Lower lobe of right lung (tissue), 2 donors: ENCODE data around the gene MTMR1. TPM values are rescaled to one million over a fixed set of nuclear protein-coding genes. Genes with fewer than 3 reads are reported as not detected.
A peak's percentile ranks its signal among the peaks of the same experiment; 100 is the strongest.

ENCODE experiments used
- ATAC-seq, 2 donors: fragments of 200-7000 bp; cut with Tn5 transposase; one replicate each; pipeline ENCODE4 v1.9.1; 2020 to 2022; ENCODE audit warnings: mild to moderate bottlenecking in 2 of 2, moderate library complexity in 2 of 2
- DNase-seq: peaks from one replicate; pipeline ENCODE4 v3.0.0-alpha.2; 2020
- H3K27ac ChIP-seq: fragments of 200-600 bp; one replicate; pipeline ENCODE4 v1.8.0; 2022
- H3K27me3 ChIP-seq: fragments of 200-600 bp; one replicate; pipeline ENCODE4 v1.8.0; 2022; ENCODE audit warnings: low read depth
- H3K36me3 ChIP-seq: fragments of 200-600 bp; one replicate; pipeline ENCODE4 v1.8.0; 2022; ENCODE audit warnings: mild to moderate bottlenecking
- H3K4me1 ChIP-seq: fragments of 200-600 bp; one replicate; pipeline ENCODE4 v1.8.0; 2022
- H3K4me3 ChIP-seq: fragments of 200-600 bp; one replicate; pipeline ENCODE4 v1.8.0; 2022; ENCODE audit warnings: mild to moderate bottlenecking
- H3K9me3 ChIP-seq: fragments of 200-600 bp; one replicate; pipeline ENCODE4 v1.8.0; 2022
- intact Hi-C: fragments of 100-400 bp; cut with DNase I; formaldehyde crosslinking; loops from one replicate; pipeline ENCODE4 v1.11.0; 2022
- total RNA-seq: library from RNA; stranded (reverse); fragmentation: NEBNext Ultra II Directional; extraction: Animal tissue kit (Norgen Biotek cat#: 25700); gene quantifications from one replicate; pipeline ENCODE4 v1.2.1, GENCODE V29; 2021
- TF ChIP-seq, protein P1 (sequence below): fragments of 200-600 bp; IDR thresholded peaks from one replicate; pipeline ENCODE4 v1.8.0; 2022; ENCODE audit warnings: antibody characterized with exemption, mild to moderate bottlenecking
- donor health status: DM: no; HTN: yes; CAD: no; lungs with severe emphysema.

MTMR1 gene
- total RNA-seq, 1 donor from 2014 or later = 22.4 TPM

- intact Hi-C loops = no loop called here
- no peaks in the 10 kb centered on the region for H3K9me3 ChIP-seq
- DNase-seq = no peak
- H3K4me1 ChIP-seq = no peaks in the 10 kb centered on the region
- H3K27ac ChIP-seq = no peak overlapping the region
- TF ChIP-seq, protein P1, sequence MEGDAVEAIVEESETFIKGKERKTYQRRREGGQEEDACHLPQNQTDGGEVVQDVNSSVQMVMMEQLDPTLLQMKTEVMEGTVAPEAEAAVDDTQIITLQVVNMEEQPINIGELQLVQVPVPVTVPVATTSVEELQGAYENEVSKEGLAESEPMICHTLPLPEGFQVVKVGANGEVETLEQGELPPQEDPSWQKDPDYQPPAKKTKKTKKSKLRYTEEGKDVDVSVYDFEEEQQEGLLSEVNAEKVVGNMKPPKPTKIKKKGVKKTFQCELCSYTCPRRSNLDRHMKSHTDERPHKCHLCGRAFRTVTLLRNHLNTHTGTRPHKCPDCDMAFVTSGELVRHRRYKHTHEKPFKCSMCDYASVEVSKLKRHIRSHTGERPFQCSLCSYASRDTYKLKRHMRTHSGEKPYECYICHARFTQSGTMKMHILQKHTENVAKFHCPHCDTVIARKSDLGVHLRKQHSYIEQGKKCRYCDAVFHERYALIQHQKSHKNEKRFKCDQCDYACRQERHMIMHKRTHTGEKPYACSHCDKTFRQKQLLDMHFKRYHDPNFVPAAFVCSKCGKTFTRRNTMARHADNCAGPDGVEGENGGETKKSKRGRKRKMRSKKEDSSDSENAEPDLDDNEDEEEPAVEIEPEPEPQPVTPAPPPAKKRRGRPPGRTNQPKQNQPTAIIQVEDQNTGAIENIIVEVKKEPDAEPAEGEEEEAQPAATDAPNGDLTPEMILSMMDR = no peak
- no peak overlapping the region for H3K4me3 ChIP-seq
- H3K36me3 ChIP-seq = no peaks in the 10 kb centered on the region
- no peak for ATAC-seq
- H3K27me3 ChIP-seq = no peaks in the 10 kb centered on the region
Measured at GRCh38 chrX:150719621-150720020, 26.4 kb downstream of the MTMR1 start.

DNA sequence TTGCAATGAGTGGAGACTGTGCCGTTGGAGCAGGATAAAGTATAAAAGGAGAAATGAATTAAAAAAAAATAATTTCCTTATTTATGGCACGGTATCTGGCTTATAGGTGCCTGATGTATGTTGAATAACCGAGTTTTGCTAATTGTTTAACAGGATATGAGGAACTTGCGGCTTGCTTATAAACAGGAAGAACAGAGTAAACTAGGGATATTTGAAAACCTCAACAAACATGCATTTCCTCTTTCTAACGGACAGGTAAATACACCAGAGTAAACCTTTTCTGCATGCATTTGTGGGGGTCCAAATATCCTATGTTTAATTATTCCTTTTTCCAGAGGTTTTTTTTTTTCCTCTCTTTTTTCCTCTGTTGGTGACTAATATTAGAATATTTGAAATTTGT, 36.8 kb downstream of the MTMR1 start:
- Histone ChIP-seq H3K36me3 (peaks cover 57% of the 10 kb centered on the region), H3K27ac (no peak overlapping the region), H3K4me3 (no peak overlapping the region), H3K9me3 (no peaks in the 10 kb centered on the region), H3K27me3 (no peaks in the 10 kb centered on the region), H3K4me1 (no peaks in the 10 kb centered on the region)
- intact Hi-C loops = no loop called here
- no peak for ATAC-seq
- DNase-seq = no peak
- TF ChIP-seq, protein P1 = no peak

DNA sequence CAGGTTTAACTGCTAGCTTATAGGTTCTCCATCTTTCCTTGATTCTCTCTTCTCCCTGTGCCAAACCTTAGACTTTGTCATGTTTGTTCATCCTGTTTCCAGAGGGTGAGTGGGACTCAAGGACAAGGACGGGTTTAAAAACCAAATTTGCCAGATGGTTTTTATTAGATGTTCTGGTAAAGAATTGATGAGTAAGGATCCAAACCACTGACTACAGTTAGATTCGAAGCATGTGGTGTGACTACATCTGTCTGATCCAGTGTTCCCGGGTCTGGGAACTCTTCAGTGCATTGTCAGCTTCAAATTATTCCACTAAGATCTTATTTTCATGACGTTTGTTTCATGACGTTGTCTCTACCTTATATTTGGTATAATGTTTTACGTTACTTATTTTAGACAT, 37.5 kb downstream of the MTMR1 start:
- no peaks in the 10 kb centered on the region for H3K9me3 ChIP-seq
- H3K4me3 ChIP-seq = no peak overlapping the region
- no peak overlapping the region for H3K27ac ChIP-seq
- TF ChIP-seq, protein P1 = no peak
- H3K36me3 ChIP-seq = peaks cover 63% of the 10 kb centered on the region
- intact Hi-C loops = no loop called here
- no peaks in the 10 kb centered on the region for H3K4me1 ChIP-seq
- no peaks in the 10 kb centered on the region for H3K27me3 ChIP-seq
- DNase-seq = no peak
- no peak for ATAC-seq

GRCh38 chrX:150731795-150732194, 38.6 kb downstream of the MTMR1 start:
- Histone ChIP-seq H3K36me3 (peaks cover 63% of the 10 kb centered on the region), H3K4me1 (no peaks in the 10 kb centered on the region), H3K4me3 (no peak overlapping the region), H3K27me3 (no peaks in the 10 kb centered on the region), H3K9me3 (no peaks in the 10 kb centered on the region), H3K27ac (no peak overlapping the region)
- ATAC-seq (no peak), DNase-seq (no peak)
- intact Hi-C loops = no loop called here
- TF ChIP-seq, protein P1 = no peak

- intact Hi-C loops = no loop called here
- no peak for ATAC-seq
- no peak overlapping the region for H3K4me3 ChIP-seq
Measured at GRCh38 chrX:150736475-150736874, 43.3 kb downstream of the MTMR1 start.

More at GRCh38 chrX:150736475-150736874, 43.3 kb downstream of the MTMR1 start:
- no peaks in the 10 kb centered on the region for H3K4me1 ChIP-seq
- peak overlapping the region; percentile 3 for H3K27ac ChIP-seq
- no peak for DNase-seq
- TF ChIP-seq, protein P1 = no peak
- H3K36me3 ChIP-seq = peaks cover 53% of the 10 kb centered on the region
- H3K9me3 ChIP-seq = no peaks in the 10 kb centered on the region
- no peaks in the 10 kb centered on the region for H3K27me3 ChIP-seq
